Activated CD4-positive, CD25-positive, alpha-beta regulatory T cell treated with anti-CD3 and anti-CD28 coated beads, Interleukin-2, amount 50 U/mL, for 24 hours (primary cell): ENCODE measurements around the gene BOLA1.

ENCODE experiments used
- ATAC-seq, 2 donors: fragments of 150-1000 bp; cut with Tn5 transposase; one replicate each; pipeline ENCODE4 v1.10.0; 2021; ENCODE audit warnings: mild to moderate bottlenecking in 1 of 2, moderate library complexity in 1 of 2

Gene BOLA1

GRCh38 chr1:149887456-149888246 is 11.7 kb upstream of the BOLA1 start:
- peak; percentile 67 to 70 for ATAC-seq

DNA sequence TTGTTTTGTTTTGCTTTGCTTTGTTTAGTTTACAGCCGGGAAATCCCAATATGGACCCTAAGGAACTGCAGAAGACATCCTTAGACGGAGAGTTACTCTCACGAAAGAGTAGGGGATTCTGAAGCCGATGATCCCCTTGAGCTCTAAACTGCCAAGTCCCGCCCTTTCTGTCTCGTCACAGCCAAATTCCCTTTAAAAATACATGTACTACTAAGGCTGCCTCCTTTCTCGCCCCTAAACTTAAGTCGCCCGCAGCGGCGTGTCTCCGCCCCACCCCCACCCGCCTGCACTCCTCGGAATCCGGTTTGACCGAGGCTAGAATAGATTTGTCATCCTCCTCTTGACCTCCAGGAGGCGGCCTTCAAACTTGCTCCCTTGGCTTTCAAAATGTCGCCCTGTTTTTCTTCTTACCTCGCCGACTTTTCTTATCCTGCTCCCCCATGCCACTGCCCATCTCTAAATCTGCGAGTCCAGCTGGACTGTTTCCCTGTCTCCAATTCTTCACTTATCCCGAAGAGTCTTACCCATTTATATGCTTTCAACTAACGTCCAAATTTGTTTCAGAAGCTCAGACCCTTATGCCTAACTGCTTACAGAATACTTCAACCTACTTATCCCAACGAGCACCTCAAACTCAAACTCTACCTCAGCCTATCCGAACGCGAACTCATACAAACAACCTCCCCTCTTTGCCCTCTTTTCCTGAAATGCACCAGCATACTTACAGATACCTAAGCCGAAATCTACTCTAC is 10.9 kb upstream of the BOLA1 start:
- ATAC-seq = peak; percentile 11 to 15

GRCh38 chr1:149888999-149889289 is 10.4 kb upstream of the BOLA1 start:
- no peak for ATAC-seq

DNA sequence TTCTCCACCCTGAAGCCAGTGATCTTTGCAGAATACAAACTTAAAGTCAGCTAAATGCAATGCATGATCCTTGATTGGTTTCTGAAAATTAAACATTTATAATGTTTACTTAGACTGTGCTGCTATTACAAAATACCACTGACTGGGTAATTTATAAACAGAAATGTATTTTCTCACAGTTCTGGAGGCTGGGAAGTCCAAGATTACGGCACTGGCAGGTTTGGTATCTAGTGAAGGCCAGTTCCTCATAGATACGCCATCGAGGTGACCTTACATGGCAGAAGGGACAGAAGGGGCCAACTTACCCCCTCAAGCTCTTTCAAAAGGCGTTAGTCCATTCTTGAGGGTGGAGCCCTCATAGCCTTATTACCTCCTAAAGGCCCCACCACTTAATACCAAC is 2.8 kb upstream of the BOLA1 start:
- no peak for ATAC-seq

GRCh38 chr1:149903836-149904491 is 4.6 kb downstream of the BOLA1 start:
- ATAC-seq = no peak

GRCh38 chr1:149906570-149907075 is 7.3 kb downstream of the BOLA1 start:
- ATAC-seq = no peak

DNA sequence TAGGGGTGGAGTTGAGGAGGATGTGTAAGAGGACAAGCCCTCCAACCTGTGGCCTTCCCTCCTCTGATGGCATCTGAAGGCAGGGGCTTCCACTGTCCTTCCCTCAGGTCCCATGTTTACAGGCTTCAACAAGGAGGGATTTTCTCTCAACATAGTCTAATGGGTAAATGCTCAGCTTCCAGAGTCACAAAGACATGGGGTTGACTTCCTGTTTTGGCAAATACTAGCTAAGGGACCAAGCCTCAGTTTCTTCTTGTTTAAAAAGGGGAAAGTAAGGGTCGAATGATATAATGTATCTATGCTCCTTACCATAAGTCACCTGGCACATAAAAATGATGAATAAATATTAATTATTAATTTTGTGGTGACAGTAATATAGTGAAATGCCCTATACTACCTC is 15.2 kb downstream of the BOLA1 start:
- ATAC-seq = no peak

DNA sequence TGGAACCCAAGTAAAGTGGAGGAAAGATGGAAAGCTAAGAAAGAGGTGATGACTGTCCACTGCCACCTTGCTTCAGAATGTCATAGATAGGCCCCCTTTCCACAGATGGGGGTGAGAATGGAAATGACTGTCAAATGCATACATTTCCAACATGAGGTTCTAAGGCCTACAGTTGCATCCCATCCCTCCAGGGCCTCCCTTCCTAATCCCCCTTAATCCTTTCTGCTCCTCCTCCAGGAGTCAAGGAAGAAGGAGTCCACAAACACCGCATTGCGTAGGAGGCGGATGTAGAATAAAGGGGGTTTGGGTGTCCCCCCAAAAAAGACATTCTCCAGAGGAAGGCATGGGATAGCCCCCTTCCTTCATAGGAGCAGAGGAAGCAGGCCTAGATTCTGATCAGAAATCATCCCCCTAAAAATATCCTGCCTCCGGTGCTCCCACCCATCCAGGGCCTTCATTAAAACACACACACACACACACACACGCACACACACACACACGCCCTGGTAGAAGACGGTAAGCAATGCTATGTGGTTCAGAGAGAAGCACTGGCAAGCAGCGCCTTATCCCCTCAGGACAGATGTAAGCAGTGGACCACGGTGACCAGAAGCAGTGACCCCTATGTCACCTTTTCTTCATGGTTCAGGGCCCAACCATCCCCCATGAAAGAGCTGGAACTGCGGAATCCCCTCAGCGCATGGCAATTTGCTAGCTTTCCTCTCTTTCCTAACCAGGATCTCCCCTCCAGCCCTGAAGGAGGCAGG is 16.2 kb downstream of the BOLA1 start:
- no peak for ATAC-seq

DNA sequence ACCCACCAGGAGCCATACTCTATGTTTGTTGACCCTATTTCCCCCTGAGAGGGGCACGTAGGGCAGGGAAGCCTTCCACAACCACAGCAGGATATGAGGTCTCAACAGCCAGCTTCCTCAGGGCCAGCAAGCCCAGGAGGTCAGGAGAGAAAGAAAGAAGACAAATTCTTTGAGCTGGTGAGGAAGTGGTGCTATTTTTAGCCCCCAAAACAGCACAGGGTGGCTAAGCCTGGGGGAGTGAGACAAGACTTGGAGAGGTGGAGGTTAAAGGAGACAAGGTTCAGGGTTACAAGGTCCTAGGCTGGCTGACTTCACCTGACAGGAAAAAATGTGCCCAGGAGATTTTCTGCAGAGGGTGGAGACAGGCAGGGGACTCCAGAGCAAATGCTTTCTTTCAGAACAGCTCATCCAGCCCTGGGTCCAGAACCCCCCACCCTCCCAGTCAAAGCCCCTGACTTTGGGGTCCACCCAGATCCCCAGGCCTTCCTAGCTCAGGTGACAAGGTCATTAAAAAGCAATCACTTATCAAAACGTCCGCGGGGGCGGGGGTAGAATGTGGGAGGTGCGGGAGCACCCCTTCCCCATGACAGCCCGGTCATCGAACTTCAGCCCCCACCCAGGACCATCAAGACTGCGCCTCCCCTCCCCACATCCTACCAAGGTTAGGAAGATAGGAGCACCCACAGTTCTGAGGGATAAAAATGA is 17.0 kb downstream of the BOLA1 start:
- no peak for ATAC-seq

- no peak for ATAC-seq
Observed at GRCh38 chr1:149916898-149917252, 17.5 kb downstream of the BOLA1 start.

DNA sequence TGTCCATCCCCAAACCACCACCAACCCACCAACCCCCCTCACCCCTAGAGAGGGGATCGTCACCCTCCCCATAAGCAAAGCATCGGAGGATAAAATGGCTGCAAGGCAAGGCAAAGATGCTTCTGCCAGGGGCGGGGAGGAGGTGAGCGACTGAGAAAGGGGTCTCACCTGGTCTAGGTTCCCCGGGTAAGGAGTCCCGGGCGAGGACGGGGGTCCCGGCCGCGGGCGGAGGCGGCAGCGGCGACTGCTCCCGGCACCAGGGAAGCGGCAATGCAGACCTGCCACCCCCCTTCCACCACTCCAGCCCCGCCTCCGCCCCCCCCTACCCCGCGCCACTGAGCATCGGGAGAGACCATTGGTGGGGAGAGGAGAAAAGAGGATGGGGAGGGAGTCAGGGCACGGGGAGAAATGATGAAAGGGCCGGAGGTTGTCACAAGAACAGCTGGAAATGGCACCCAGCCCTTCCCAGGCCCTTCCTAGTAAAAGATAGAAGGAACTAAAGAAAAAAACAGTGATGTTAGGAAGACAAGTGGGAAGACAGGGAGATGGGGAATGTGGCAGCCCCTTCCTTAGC is 18.3 kb downstream of the BOLA1 start, which contains the start of gene SV2A:
Gene SV2A (minus strand): TSS at position 274 of the 574 bp plus-strand sequence. CDS start 4,004 bp downstream, outside the sequence.
- peak; percentile 57 to 71 for ATAC-seq

DNA sequence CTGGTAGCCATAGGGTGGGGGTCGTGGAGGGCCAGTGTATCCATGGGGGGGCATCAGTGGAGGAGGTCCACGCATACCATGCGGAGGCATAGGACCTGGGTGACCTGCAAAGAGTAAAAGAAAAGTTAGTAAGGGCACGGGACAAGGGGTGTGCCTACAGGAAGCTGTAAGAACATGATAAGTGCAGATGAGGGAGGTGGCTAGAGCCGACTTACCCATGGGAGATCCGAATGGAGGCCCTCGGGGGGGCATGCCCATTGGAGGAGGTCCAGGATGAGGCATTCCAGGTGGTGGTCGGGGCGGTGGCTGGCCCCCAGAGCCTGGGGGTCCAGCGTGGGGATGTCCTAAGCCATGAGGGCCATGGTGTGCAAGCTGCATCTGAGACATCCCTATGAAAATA is 24.3 kb downstream of the BOLA1 start:
- no peak for ATAC-seq

DNA sequence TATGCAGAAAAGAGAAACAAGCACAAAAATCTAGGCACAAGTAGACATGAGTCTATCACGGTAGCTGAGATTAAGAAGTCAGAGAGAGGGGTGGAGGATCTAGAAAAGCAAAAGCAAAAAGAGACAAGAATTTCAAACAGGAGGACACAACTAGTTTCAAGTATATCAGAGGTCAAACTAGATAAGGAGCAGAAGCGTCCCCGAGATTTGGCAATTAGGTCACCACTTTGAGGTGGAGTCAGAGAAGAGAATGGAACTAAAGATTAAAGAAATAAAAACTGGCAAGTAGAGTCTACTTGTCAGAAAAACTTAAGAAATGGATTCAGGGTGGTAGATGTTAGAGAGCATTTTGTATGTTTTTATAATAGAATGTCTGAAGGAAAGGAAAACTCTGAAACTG is 26.0 kb downstream of the BOLA1 start:
- ATAC-seq = no peak

- ATAC-seq = no peak
Observed at GRCh38 chr1:149925751-149926150, 26.4 kb downstream of the BOLA1 start.

GRCh38 chr1:149926296-149926695 is 26.9 kb downstream of the BOLA1 start:
- no peak for ATAC-seq

GRCh38 chr1:149927056-149927562 is 27.7 kb downstream of the BOLA1 start:
- ATAC-seq = no peak

DNA sequence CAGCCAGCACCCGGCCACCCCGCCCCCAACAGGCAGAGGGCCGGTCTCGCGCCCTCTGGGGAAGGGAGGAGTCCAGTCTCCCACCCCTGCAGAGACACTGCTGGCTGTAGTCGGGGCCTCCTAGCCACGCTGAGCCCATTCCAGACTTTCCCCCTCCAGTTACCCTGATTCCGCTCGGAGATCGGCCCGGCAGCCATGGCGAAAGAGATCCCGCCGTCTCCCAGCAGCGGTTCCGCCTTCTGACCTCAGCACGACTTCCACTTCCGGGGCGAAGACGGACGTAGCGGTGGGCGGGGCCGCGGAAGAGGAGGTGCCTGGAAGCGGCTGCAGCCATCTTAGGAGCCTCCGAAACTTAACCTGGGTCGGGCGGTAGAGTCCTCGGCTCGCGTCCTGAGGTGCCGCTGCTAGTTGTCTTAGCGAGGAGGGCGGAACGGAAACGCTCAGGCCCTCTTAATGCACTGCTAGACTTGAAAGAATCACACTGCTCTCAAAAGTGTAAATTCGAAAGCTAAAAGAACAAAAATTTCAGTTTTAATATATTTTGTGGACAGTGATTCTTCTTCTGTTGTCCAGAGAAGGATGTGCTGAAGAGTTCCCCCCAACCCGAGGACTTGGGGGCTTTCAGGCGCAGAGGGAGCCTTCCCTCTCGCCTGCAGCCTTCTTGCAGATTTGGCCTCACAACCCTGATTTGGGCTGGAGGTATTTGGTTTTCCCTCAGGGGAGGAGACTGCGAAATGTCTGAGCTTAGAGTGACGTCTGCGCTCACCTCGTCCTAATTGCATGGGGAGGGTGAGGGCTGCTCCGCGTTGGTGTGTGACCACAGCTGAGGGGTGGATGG is 28.4 kb downstream of the BOLA1 start, which contains the start of gene SF3B4:
Gene SF3B4 (minus strand): TSS at position 241 of the 838 bp plus-strand sequence. CDS start 44 bp downstream, at position 197.
- ATAC-seq = peak; percentile 99

- ATAC-seq = no peak
Observed at GRCh38 chr1:149928401-149928724, 29.0 kb downstream of the BOLA1 start.

- no peak for ATAC-seq
Observed at GRCh38 chr1:149929856-149930255, 30.5 kb downstream of the BOLA1 start.

DNA sequence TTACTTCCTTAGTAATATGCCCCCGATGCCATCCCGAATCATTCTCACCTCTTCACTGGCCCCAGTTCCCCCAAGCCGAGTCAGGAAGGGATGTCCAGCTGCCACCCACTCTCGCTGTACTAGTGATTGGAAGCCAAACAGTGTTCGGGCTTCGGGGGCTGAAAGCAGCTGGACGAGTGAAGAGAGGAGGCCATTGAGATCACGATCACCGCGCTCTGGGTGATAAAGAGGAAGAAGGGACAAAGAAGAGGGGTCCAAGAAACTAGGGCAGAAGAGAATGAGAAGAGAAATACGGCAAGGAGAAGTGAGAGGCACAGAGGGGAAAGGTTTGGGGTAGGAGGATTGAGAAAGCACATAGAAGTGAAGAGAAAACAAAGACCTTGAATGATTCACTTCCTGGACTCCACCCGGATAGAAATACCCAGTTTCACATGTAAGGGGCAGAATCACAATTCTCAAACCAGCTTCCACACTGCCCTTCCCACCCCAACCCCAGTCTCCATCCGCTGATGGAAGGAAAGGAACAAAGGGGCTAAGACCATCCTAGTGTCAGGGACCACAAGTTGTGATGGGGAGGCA is 31.9 kb downstream of the BOLA1 start:
- ATAC-seq = no peak
